HG03432 (cell line): ENCODE results near the gene SIRPB2.
A peak's percentile ranks its signal among the peaks of the same experiment; 100 is the strongest.

ENCODE experiments used
- ATAC-seq: cut with Tn5 transposase; IDR thresholded peaks from one replicate; pipeline ENCODE4 v1.9.1; 2021; ENCODE audit warnings: mild to moderate bottlenecking, moderate library complexity; ENCODE audit not compliant: unreplicated experiment

SIRPB2 gene

GRCh38 chr20:1472556-1473245 is 18.5 kb downstream of the SIRPB2 start:
- ATAC-seq: no peak

DNA sequence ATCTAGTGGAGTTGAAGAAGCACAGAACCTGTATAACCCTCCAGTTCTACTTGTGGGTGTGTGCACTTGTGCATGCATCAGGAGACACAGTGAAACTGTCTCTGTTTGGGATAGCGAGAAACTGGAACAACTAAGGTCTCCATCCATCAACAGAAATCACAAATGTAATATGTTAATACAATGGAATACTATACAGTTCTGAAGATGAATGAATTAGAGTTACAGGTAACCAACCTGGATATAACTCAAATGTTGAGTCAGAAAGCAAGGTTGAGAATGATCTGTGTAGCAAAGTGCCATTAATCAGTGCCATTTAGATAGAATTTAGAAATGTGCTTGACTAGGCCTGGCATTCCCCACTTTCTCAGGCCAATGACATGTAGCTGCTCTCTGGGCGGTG is 20.0 kb downstream of the SIRPB2 start:
- no peak for ATAC-seq

DNA sequence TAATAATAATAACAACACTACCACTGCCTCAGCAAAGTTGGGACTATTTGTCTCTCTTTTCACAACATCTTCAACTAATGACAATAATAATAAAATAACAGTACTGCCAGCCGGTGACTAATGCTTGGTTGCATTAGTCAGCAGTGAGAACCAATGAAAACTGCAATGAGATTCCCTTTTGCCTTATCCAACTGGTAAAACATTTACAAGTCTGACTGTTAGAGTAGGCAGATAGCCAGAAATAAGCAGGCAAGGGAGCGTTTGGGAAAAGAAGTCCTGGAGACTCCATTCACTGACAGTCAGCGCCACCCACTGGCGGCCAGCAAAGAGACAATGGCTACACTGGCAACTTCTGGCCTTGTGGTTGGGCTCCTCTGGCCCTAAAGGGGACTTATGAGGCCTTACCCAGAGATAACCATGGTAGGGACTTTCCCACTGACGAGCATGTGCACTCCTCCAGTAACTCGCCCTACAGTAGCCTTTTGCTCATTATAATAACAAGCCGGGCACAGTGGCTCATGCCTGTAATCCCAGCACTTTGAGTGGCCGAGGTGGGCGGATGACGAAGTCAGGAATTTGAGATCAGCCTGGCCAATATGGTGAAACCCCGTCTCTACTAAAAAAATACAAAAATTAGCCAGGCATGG is 21.2 kb downstream of the SIRPB2 start:
- ATAC-seq: no peak

DNA sequence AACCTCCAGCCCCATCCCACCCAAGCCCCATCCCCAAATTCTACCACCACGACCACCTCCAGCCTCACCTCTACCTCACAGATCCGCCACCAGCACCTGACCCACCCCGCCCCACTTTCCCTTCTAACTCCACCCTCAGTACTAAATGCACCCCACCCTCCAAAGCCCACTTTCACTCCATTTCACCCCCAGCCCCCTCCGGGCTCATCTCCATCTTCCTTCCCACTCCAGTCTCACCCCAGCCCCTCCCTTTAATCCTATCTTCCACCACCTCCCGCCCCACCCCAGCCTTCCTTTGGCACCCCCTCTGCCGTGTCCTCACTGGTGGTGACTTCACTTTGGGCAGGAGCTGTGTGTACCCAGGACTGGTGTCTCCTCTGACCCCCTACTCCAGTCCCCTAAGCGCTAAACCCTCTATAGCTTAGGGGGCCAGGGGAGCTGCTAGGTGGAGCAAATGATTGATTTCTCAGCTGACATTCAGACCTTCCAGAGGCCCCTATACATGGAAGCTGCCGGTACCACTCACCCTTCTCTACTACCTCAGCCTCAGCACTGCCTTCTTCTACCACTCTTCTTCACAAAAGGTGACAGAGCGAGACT is 21.8 kb downstream of the SIRPB2 start:
- ATAC-seq: no peak

GRCh38 chr20:1468117-1468624 is 23.0 kb downstream of the SIRPB2 start:
- ATAC-seq: no peak

DNA sequence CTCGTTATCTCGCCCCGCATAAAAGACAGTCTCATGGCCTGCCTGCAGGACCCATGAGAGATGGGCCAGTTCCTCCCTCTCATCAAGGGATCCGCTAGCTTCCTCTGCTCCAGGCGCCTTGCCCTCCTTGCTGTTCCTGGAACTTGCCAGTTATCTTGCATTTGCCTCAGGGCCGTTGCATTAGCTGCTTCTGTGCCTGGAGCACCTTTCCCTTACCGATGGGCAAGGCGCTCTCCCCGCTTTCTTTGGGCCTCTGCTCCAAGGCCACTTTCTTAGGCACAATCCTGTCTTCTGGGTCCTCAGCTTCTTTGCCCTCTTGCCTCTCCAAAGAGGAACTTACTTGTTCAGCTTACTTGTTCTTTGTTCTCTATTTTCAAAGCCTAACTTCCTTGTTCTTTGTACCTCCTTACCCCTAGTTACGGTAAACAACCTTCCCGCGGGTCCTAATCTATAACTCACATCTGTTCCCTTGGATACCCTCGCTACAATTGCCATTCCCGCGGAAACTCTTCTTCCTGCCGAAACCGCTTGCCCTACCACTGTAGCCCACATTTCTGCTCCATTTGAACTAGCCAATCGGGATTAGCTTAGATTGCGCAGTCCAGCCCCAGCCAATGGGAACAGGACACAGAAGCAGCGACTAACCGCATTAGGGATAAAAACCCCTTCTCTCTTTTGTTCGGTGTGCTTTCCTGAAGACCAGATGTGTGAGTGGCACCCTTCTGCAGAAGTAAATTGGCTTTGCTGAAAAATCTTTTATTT is 23.7 kb downstream of the SIRPB2 start:
- no peak for ATAC-seq

DNA sequence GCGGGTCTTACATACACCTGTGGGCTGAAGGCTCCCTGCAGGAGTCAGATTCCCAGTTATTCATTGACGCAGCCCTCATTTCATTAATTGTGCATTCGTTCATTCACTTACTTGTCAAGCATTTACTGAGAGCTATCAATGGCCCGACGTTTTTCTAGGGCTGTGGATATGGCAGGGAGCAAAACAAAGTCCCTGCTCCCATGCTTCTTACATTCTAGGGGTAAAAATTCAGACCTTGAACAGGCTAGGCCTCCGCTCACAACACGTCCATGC is 24.2 kb downstream of the SIRPB2 start:
- no peak for ATAC-seq

DNA sequence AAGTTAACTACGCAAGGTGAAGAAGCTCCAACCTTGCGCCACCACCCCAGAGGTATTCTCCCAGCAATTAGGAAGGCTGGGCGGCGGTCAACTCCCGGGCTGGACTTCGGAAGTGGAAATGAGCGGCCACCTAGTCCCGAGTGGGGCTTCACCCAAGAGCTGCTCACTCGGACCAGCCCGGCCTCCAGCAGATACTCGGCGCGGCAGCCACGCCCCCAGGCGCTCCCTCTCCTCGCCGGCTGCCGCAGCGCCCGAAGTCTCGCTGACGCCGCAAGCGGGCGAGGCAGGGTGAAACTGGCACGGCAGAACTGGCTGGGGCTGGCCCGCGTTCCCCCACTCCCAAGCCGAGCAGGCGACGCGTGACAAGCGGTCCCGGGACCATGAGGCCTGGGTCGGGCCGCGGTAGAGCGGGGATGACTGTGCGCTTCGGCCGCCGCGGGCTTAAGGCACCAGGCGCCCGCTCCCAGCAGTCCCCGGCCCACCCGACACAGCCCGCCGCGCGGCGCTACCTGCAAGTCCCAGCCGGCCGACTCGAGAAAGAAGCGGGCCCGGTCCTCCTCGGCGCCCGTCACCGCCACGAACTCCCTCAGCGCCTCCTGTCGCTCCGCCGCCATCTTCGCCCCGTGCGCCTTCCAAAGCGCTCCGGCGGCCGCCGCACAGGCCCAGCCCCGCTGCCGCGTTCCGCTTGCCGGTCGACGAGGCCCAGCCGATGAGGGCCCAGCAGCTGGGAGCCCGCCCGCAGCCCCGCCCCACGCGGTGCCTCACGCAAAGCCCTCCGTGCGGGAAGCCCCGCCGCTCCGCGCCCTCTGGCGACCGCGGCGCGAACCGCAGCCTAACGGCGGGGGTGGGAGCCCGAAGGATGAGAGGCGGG is 24.8 kb downstream of the SIRPB2 start, which contains the start of gene NSFL1C:
Gene NSFL1C, minus strand, starts transcription at position 639 of the 871 bp plus-strand sequence. Its CDS starts 25 bp downstream, at position 614.
- ATAC-seq: peak; percentile 92

DNA sequence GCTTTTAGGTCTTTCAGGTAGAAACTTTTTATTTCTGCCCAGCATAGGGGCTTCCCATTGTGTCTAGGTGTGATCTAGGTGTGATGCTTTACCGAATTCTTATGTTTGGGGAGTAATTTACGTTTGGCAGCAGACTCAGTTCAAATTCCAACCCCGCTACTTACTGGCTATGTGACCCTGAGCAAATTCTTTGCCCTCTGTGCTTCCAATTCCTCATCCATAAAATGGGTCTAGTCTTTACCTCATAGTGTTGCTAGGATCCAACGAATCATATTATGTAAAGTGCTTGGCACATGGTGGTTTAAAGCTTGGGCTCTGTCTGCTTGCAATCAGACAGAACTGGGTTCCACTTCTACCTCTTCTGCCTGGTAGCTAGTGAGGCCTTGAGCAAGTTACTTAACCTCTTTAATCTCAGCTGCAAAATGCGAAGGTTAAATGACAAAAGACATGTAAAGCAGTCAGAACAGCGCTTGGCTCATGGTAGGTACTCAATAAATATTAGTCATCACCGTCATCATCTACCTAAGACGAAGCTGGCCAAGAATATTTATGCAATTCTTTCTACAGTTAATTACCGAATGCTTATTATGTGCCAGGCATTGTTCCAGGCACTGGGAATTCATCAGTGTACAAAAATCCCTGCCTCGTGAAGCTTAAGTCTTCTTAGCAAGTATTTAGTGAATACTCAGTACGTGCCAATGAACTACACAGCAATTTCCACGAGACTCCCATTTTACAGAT is 25.6 kb downstream of the SIRPB2 start:
- ATAC-seq: no peak

- ATAC-seq: no peak
Observed at GRCh38 chr20:1463971-1464570, 27.1 kb downstream of the SIRPB2 start.

DNA sequence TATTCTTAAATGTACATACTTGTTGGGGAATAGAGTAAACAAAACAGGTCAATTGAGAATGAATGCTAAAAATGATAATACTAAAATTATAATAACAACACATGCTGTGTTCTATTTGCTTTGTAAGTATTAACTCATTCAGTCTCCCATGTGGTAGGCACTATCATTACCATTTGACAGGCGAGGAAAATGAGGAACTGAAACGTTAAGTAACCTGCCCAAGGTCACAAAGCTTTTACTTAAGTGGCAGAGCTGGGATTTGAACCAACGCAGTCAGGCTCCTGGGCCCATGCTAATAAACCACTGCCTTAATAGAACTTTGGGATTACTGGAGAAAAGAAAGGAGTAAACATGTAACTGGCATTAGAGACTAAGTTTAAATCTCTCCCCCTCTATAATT is 28.4 kb downstream of the SIRPB2 start:
- ATAC-seq: no peak

DNA sequence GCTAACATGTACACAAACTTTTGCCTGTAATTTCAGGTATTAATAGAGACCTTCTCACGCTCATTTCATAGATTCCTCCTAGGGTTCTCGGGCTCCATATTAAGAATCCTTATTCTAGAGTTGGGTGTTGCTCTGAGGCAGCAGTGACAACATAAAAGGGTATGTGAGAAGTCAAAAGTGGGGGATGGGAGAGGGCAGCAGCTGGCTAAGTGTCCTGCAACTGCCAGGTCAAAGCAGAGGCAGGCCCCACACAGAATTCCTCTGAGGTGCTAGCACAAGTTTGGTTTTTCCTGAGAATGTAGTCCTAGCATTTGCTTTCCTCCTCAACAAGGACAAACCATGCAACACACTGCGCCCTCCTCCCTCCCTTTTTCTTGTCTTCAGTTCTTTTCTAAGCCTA is 29.2 kb downstream of the SIRPB2 start:
- no peak for ATAC-seq

DNA sequence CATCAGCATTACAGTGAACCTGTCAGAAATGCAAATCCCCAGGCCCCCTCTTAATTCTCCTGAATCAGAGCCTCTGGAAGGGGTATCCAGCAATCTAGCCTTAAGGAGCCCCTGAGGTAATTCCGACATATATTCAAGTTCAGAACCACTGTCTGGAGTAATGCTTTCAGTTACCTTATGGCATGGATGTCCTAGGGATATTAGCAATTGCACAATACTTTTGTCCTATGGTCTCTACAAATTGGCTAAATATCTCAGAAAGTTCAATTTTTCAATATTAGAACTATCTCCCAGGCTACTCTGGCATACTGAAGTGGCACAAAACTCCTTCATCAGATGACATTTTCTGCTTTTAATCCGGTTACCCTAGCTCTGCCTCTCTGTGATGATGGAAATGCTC is 30.9 kb downstream of the SIRPB2 start:
- no peak for ATAC-seq

- no peak for ATAC-seq
Observed at GRCh38 chr20:1457992-1458391, 33.2 kb downstream of the SIRPB2 start.

DNA sequence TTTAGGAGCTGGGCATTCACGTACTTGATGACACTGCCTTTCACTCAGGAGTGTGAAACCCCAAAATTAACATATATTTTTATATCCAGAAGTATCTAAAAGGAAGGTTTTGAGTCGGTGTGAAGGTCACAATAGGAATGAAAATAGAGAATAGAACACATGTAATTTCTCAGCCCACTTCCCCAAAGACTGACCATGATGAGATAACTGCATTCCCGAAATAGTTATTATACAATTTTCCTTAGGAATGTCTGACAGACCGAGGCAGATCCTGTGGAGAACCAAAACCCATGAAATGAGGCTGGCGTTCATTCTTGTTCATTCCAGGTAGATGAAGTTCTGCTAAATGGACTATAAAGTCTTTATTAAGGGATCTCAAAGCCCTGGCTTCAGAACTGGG is 34.9 kb downstream of the SIRPB2 start:
- no peak for ATAC-seq

- no peak for ATAC-seq
Observed at GRCh38 chr20:1450926-1451491, 40.2 kb downstream of the SIRPB2 start.

GRCh38 chr20:1449370-1449769 is 41.9 kb downstream of the SIRPB2 start:
- no peak for ATAC-seq

- no peak for ATAC-seq
Observed at GRCh38 chr20:1448081-1448620, 43.1 kb downstream of the SIRPB2 start.

DNA sequence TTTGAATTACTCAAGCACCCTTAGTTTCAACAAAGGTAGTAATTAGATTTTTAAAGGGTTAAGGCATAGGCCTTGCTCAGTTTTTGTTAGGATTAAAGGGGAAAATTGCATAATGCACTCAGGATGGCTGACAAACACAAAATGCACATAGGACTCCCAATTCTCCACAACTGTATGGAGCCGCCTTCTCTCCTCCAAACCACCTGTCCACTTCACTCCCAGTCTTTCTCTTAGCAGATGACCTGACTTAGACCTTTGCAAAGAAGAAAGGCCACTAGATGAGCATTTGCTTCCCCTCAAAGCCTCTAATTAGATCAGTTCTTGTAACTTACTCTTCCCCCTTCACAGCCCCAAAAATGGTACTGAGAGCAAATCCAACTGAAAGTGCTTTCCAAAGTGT is 44.7 kb downstream of the SIRPB2 start:
- no peak for ATAC-seq
